Kidney (tissue), 14 donors: ENCODE data around the gene HSD17B8. TPM values are rescaled to one million over a fixed set of nuclear protein-coding genes. Genes with fewer than 3 reads are reported as not detected.

Experiments
- DNase-seq, 5 donors: peaks; one replicate each; pipeline ENCODE4 v3.0.0-alpha.2; 2013 to 2020
- FAIRE-seq: peaks from 2 replicates; lab custom pipeline; 2012; peaks lifted over from hg19 to GRCh38; lab: Jason Lieb, UNC
- H3K27ac ChIP-seq, 2 donors: one replicate each; pipeline ENCODE4 v1.7.0; 2013; ENCODE audit warnings: low read depth in 2 of 2, low read length in 2 of 2, inconsistent platforms in 1 of 2
- H3K27me3 ChIP-seq: one replicate; pipeline ENCODE4 v1.7.1; 2013; ENCODE audit warnings: low read length, inconsistent platforms; ENCODE audit not compliant: control insufficient read depth, insufficient read depth
- H3K36me3 ChIP-seq, 3 donors: one replicate each; pipeline versions ENCODE4 v1.7.0 to v1.7.1; 2013; ENCODE audit warnings: low read length in 3 of 3, control low read depth in 1 of 3, inconsistent platforms in 1 of 3; ENCODE audit not compliant: insufficient read depth in 3 of 3, control insufficient read depth in 2 of 3
- H3K4me1 ChIP-seq, 3 donors: one replicate each; pipeline versions ENCODE4 v1.7.0 to v1.7.1; 2013; ENCODE audit warnings: low read length in 3 of 3, inconsistent platforms in 1 of 3, low read depth in 1 of 3; ENCODE audit not compliant: control insufficient read depth in 2 of 3, insufficient read depth in 2 of 3
- H3K4me3 ChIP-seq, 3 donors: one replicate each; pipeline versions ENCODE4 v1.7.0 to v1.8.1; 2013; ENCODE audit warnings: low read length in 3 of 3, control low read depth in 1 of 3, inconsistent platforms in 1 of 3
- H3K9ac ChIP-seq, 3 donors: one replicate each; pipeline versions ENCODE4 v1.7.0 to v1.7.1; 2013; ENCODE audit warnings: low read length in 3 of 3, control low read depth in 1 of 3, inconsistent platforms in 1 of 3
- H3K9me3 ChIP-seq, 3 donors: one replicate each; pipeline versions ENCODE4 v1.7.0 to v1.7.1; 2013; ENCODE audit warnings: low read length in 3 of 3, control low read depth in 1 of 3, inconsistent platforms in 1 of 3; ENCODE audit not compliant: control insufficient read depth in 2 of 3, insufficient read depth in 1 of 3
- intact Hi-C: fragments of 100-400 bp; cut with DNase I; formaldehyde crosslinking; loops from one replicate; pipeline ENCODE4 v1.11.1; 2022
- polyA plus RNA-seq: library from polyadenylated mRNA; stranded (reverse); fragments of 350-450 nt; fragmentation: Illumina TruSeq; extraction: RNeasy Lipid Tissue Mini Kit (QIAGEN cat#74804); gene quantifications from one replicate; pipeline ENCODE4 v1.2.3, GENCODE V29; 2014; ENCODE audit warnings: low read depth, low replicate concordance; ENCODE audit not compliant: insufficient read depth
- total RNA-seq: library from RNA; stranded (reverse); fragmentation: NEBNext Ultra II Directional; extraction: Animal tissue kit (Norgen Biotek cat#: 25700); gene quantifications from one replicate; pipeline ENCODE4 v1.2.1, GENCODE V29; 2021
- TF ChIP-seq, protein P1 (sequence below): IDR thresholded peaks from 3 replicates; pipeline ENCODE4 v1.5.1; 2012; ENCODE audit warnings: mild to moderate bottlenecking, moderate library complexity, borderline replicate concordance; ENCODE audit not compliant: insufficient read depth; ENCODE audit errors: extremely low read depth
- donor health status: control.
- donor health status: control.
- donor health status: control.
- donor health status: control.
- donor health status: control.
- donor health status: DM: yes; HTN: yes; CAD: no.
- donor health status: Normal renal cell carcinoma (clear cell type).

The HSD17B8 gene
- total and polyA plus RNA-seq, 2 donors from 2014 or later = 26.6 to 83.0 TPM

DNA sequence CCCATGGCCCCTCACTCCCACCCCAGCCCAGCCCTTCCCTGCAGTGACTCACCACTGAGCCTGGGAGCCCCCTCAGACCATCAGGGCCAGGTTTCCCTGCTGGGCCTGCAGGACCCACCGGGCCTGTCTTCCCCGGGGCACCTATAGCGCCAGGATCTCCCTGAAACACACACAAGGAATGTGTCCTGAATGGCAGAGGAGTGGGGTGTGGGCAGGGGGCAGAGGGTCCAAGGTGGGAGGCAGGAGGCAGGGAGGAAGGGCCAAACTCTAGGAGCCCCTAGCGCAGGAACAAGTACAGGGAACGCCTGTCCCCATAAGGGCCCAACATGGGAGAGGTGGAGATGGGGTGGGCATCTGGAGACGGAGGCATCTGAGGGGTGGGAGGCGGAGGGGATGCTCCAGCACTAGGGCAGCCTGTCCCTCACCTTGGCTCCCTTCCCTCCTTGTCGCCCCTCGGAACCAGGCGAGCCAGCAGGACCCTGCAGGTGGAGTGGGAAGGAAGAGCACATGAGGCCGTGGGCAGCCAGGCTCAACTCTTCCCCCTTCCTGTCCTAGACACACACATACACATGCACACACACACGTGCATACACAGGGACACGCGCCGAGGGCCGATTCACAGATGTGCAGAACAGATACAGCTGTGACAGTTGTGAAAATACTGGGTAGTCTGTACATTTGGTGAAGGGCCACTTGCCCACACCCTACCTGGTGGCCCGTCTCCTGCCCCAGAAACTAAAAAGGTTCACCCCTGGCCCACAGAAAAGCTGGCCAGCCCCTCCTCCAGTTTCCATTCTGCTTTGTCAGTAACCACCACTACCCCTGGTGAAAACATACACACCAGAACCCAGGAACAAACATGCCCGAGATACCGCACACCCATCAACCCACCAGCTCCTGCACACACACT lies 36.8 kb upstream of the HSD17B8 start:
- H3K9me3 ChIP-seq = no peaks in the 10 kb centered on the region
- TF ChIP-seq, protein P1, sequence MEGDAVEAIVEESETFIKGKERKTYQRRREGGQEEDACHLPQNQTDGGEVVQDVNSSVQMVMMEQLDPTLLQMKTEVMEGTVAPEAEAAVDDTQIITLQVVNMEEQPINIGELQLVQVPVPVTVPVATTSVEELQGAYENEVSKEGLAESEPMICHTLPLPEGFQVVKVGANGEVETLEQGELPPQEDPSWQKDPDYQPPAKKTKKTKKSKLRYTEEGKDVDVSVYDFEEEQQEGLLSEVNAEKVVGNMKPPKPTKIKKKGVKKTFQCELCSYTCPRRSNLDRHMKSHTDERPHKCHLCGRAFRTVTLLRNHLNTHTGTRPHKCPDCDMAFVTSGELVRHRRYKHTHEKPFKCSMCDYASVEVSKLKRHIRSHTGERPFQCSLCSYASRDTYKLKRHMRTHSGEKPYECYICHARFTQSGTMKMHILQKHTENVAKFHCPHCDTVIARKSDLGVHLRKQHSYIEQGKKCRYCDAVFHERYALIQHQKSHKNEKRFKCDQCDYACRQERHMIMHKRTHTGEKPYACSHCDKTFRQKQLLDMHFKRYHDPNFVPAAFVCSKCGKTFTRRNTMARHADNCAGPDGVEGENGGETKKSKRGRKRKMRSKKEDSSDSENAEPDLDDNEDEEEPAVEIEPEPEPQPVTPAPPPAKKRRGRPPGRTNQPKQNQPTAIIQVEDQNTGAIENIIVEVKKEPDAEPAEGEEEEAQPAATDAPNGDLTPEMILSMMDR = no peak
- intact Hi-C loops = no loop called here
- no peak for DNase-seq
- H3K27ac ChIP-seq = no peak overlapping the region
- no peak overlapping the region for H3K9ac ChIP-seq
- H3K4me3 ChIP-seq = no peak overlapping the region
- H3K4me1 ChIP-seq = no peaks in the 10 kb centered on the region
- no peaks in the 10 kb centered on the region for H3K27me3 ChIP-seq
- no peaks in the 10 kb centered on the region for H3K36me3 ChIP-seq
- no peak for FAIRE-seq

DNA sequence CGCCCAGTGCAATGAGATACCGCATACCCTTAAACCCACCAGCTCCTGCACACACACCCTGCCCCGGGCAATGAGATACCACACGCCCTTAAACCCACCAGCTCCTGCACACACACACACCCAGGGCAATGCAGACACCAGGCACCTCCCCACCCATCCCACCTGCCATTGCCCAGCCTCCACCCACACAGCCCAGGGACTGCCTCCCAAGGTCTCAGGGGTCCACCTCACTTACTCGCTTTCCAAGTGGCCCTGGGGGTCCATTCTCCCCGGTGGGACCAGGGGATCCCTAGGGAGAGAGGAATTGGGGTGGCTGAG lies 36.2 kb upstream of the HSD17B8 start:
- H3K9ac ChIP-seq = no peak overlapping the region
- intact Hi-C loops = no loop called here
- no peak overlapping the region for H3K4me3 ChIP-seq
- FAIRE-seq (no peak), DNase-seq (no peak)
- TF ChIP-seq, protein P1 = no peak
- no peaks in the 10 kb centered on the region for H3K9me3 ChIP-seq
- no peaks in the 10 kb centered on the region for H3K36me3 ChIP-seq
- no peak overlapping the region for H3K27ac ChIP-seq
- H3K27me3 ChIP-seq = no peaks in the 10 kb centered on the region
- no peaks in the 10 kb centered on the region for H3K4me1 ChIP-seq

DNA sequence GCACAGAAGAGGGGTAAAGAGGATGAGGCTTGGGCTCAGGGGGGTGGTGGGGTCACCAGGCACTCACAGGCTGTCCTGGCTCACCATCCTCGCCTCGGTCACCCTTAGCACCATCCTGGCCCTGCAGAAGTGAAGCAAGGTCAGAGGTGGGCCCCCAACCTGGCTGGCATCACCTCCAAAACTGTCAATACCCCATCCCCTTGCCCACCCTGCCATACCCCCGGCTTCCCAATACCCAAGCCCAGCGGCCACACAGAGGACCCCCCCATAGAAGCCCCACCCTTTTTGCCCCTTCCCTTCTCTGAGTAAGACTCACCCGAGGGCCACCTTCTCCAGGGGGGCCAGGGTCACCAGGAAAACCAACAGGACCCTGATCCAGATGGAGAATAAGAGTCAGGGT lies 35.8 kb upstream of the HSD17B8 start:
- H3K9me3 ChIP-seq = no peaks in the 10 kb centered on the region
- DNase-seq = no peak
- H3K27ac ChIP-seq = no peak overlapping the region
- H3K4me3 ChIP-seq = no peak overlapping the region
- H3K27me3 ChIP-seq = no peaks in the 10 kb centered on the region
- intact Hi-C loops = no loop called here
- no peak overlapping the region for H3K9ac ChIP-seq
- no peaks in the 10 kb centered on the region for H3K36me3 ChIP-seq
- TF ChIP-seq, protein P1 = no peak
- H3K4me1 ChIP-seq = no peaks in the 10 kb centered on the region
- FAIRE-seq = no peak
